Ascending aorta (tissue), 2 donors: ENCODE results near the gene CLPSL1. TPM values are rescaled to one million over a fixed set of nuclear protein-coding genes. Genes with fewer than 3 reads are reported as not detected.

Source experiments
- DNase-seq, 2 donors: peaks; one replicate each; pipeline ENCODE4 v3.0.0-alpha.2; 2019; ENCODE audit warnings: low spot score in 2 of 2
- H3K27ac ChIP-seq, 2 donors: fragments of 200-600 bp; sonication (generic); one replicate each; pipeline ENCODE4 v1.5.1; 2016 to 2017; ENCODE audit warnings: mild to moderate bottlenecking in 1 of 2
- H3K27me3 ChIP-seq: fragments of 200-600 bp; sonication (generic); one replicate; pipeline ENCODE4 v1.5.1; 2017
- H3K36me3 ChIP-seq, 2 donors: fragments of 200-600 bp; sonication (generic); one replicate each; pipeline ENCODE4 v1.5.1; 2016
- H3K4me1 ChIP-seq, 2 donors: fragments of 200-600 bp; sonication (generic); one replicate each; pipeline ENCODE4 v1.5.1; 2016 to 2017; ENCODE audit warnings: mild to moderate bottlenecking in 1 of 2
- H3K4me3 ChIP-seq, 2 donors: fragments of 200-600 bp; sonication (generic); one replicate each; pipeline ENCODE4 v1.5.1; 2016 to 2017; ENCODE audit warnings: mild to moderate bottlenecking in 1 of 2
- H3K9me3 ChIP-seq, 2 donors: fragments of 200-600 bp; sonication (generic); one replicate each; pipeline ENCODE4 v1.5.1; 2016
- CTCF ChIP-seq, 3 experiments: fragments of 200-600 bp in 2 of 3; fragments of 450-650 bp in 1 of 3; sonication (generic) in 2 of 3; IDR thresholded peaks; one replicate each; pipeline ENCODE4 v1.5.1; 2016 to 2019; ENCODE audit warnings: antibody characterized with exemption in 3 of 3, mild to moderate bottlenecking in 1 of 3, moderate library complexity in 1 of 3
- intact Hi-C: fragments of 100-400 bp; cut with DNase I; formaldehyde crosslinking; loops from one replicate; pipeline ENCODE4 v1.15.1; 2023
- total RNA-seq: library from RNA; depleted of rRNA; stranded (reverse); fragments of >200 nt; gene quantifications from one replicate; pipeline ENCODE4 v1.1.0, GENCODE V29; 2016

CLPSL1 gene
- total RNA-seq, 1 donor from 2014 or later = not detected

GRCh38 chr6:35736253-35736894, 44.4 kb upstream of the CLPSL1 start:
- no peak overlapping the region for H3K27ac ChIP-seq
- peaks cover 11 to 29% of the 10 kb centered on the region in 2 donors for H3K4me1 ChIP-seq
- no peaks in the 10 kb centered on the region for H3K27me3 ChIP-seq
- intact Hi-C loops = loop anchor here (5.0 kb wide), 1 partner anchor 89 kb away; no protein-coding TSS in a partner anchor
- peak in 1 of 2 donors; percentile 87 for DNase-seq
- no peaks in the 10 kb centered on the region for H3K9me3 ChIP-seq
- TF ChIP-seq CTCF (IDR thresholded peaks at IDR 0.05) = peak; percentile 77 to 97 (median 90)
- H3K4me3 ChIP-seq = no peak overlapping the region
- no peaks in the 10 kb centered on the region for H3K36me3 ChIP-seq

- DNase-seq = no peak
- H3K4me3 ChIP-seq = no peak within 1 kb of the TSS
- peaks cover 11 to 29% of the 10 kb centered on the region in 2 donors for H3K4me1 ChIP-seq
- intact Hi-C loops = loop anchor here (1.0 to 5.0 kb wide), 4 partner anchors 49 to 214 kb away; partner anchors contain the start of gene FKBP5
- H3K36me3 ChIP-seq = no peaks in the 10 kb centered on the region
- no peak for TF ChIP-seq CTCF (IDR thresholded peaks at IDR 0.05)
- H3K27me3 ChIP-seq = no peaks in the 10 kb centered on the region
- H3K9me3 ChIP-seq = no peaks in the 10 kb centered on the region
- H3K27ac ChIP-seq = no peak within 1 kb of the TSS
Measured at GRCh38 chr6:35736982-35737412, 43.8 kb upstream of the CLPSL1 start, which contains the start of gene ARMC12. TSS of gene ARMC12 (plus strand) at chr6:35737032. CDS start at chr6:35737109, 77 bp downstream.

GRCh38 chr6:35737413-35738211, 43.2 kb upstream of the CLPSL1 start:
- H3K36me3 ChIP-seq = no peaks in the 10 kb centered on the region
- intact Hi-C loops = loop anchor here (1.0 to 5.0 kb wide), 4 partner anchors 49 to 214 kb away; partner anchors contain the start of gene FKBP5
- no peaks in the 10 kb centered on the region for H3K27me3 ChIP-seq
- no peak overlapping the region for H3K27ac ChIP-seq
- TF ChIP-seq CTCF (IDR thresholded peaks at IDR 0.05) = peak; percentile 78 to 96 (median 84)
- no peak for DNase-seq
- no peaks in the 10 kb centered on the region for H3K9me3 ChIP-seq
- peaks cover 5 to 23% of the 10 kb centered on the region in 2 donors for H3K4me1 ChIP-seq
- H3K4me3 ChIP-seq = no peak overlapping the region

GRCh38 chr6:35739645-35740524, 40.9 kb upstream of the CLPSL1 start:
- Histone ChIP-seq H3K27ac (no peak overlapping the region), H3K9me3 (no peaks in the 10 kb centered on the region), H3K4me3 (no peak overlapping the region), H3K27me3 (no peaks in the 10 kb centered on the region), H3K36me3 (no peaks in the 10 kb centered on the region), H3K4me1 (peaks cover 0 to 10% of the 10 kb centered on the region in 2 donors)
- no peak for DNase-seq
- intact Hi-C loops = loop anchor here (5.0 kb wide), 1 partner anchor 93 kb away; no protein-coding TSS in a partner anchor
- no peak for TF ChIP-seq CTCF (IDR thresholded peaks at IDR 0.05)

GRCh38 chr6:35742842-35743241, 38.0 kb upstream of the CLPSL1 start:
- no peaks in the 10 kb centered on the region for H3K36me3 ChIP-seq
- no peak for TF ChIP-seq CTCF (IDR thresholded peaks at IDR 0.05)
- peaks cover 0 to 3% of the 10 kb centered on the region in 2 donors for H3K9me3 ChIP-seq
- no peaks in the 10 kb centered on the region for H3K27me3 ChIP-seq
- no peak overlapping the region for H3K4me3 ChIP-seq
- intact Hi-C loops = no loop called here
- no peaks in the 10 kb centered on the region for H3K4me1 ChIP-seq
- H3K27ac ChIP-seq = no peak overlapping the region
- no peak for DNase-seq
